HFFc6 (cell line): ENCODE measurements around the gene OSBPL8. TPM values are rescaled to one million over a fixed set of nuclear protein-coding genes. Genes with fewer than 3 reads are reported as not detected.

ENCODE experiments used
- DNase-seq: peaks from one replicate; pipeline ENCODE4 v3.0.0-alpha.2; 2018
- H3K27ac Mint-ChIP-seq: 2 replicates; pipeline ENCODE4 v1.8.0; 2020; ENCODE audit warnings: mild to moderate bottlenecking, mixed read lengths
- H3K27me3 Mint-ChIP-seq: 2 replicates; pipeline ENCODE4 v1.8.0; 2021; ENCODE audit warnings: mild to moderate bottlenecking, moderate library complexity, mixed read lengths; ENCODE audit not compliant: insufficient read depth
- H3K36me3 Mint-ChIP-seq: 2 replicates; pipeline ENCODE4 v1.8.0; 2021; ENCODE audit warnings: low read depth, mixed read lengths
- H3K4me1 Mint-ChIP-seq: 2 replicates; pipeline ENCODE4 v1.8.0; 2020; ENCODE audit warnings: low read depth, mixed read lengths
- H3K4me3 Mint-ChIP-seq: 2 replicates; pipeline ENCODE4 v1.8.0; 2020; ENCODE audit warnings: mild to moderate bottlenecking, moderate library complexity, mixed read lengths
- H3K9me3 Mint-ChIP-seq: 2 replicates; pipeline ENCODE4 v1.8.0; 2020; ENCODE audit warnings: mild to moderate bottlenecking, mixed read lengths
- total RNA-seq, 6 experiments: library from RNA; stranded (reverse); fragmentation: NEBNext Ultra II Directional; extraction: Animal tissue kit (Norgen Biotek cat#: 25700); gene quantifications; 2 replicates in 1 of 6; 3 replicates in 5 of 6; pipeline ENCODE4 v1.2.3, GENCODE V29; 2021
- TF ChIP-seq, protein P1 (sequence below): fragments of 200-600 bp; sonication (generic); IDR thresholded peaks from 2 replicates; pipeline ENCODE4 v1.5.0; 2021; ENCODE audit warnings: antibody characterized with exemption, mild to moderate bottlenecking

The OSBPL8 gene
- total RNA-seq, 6 experiments from 2014 or later, result 66.8 to 77.8 (median 71.1) TPM

DNA sequence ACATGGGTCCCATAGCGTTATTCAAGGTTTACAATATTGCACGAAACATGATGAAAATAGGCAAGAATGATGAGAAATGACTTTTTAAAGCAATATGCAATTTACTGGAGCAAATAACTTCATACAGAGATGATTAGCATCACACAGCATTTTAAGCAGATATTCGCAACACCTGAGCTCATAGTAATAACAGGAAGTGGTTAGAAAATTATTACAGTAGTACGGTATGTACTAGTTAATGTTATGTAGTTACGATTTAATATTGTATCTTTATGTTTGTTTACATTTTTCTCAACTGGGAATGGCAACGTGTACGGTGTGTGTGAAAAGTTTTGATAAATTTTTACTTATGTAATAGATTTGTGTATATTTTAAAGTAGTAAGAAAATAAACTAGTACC is 102.6 kb downstream of the OSBPL8 start:
- TF ChIP-seq, protein P1, sequence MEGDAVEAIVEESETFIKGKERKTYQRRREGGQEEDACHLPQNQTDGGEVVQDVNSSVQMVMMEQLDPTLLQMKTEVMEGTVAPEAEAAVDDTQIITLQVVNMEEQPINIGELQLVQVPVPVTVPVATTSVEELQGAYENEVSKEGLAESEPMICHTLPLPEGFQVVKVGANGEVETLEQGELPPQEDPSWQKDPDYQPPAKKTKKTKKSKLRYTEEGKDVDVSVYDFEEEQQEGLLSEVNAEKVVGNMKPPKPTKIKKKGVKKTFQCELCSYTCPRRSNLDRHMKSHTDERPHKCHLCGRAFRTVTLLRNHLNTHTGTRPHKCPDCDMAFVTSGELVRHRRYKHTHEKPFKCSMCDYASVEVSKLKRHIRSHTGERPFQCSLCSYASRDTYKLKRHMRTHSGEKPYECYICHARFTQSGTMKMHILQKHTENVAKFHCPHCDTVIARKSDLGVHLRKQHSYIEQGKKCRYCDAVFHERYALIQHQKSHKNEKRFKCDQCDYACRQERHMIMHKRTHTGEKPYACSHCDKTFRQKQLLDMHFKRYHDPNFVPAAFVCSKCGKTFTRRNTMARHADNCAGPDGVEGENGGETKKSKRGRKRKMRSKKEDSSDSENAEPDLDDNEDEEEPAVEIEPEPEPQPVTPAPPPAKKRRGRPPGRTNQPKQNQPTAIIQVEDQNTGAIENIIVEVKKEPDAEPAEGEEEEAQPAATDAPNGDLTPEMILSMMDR, result no peak
- no peak overlapping the region for H3K4me3 Mint-ChIP-seq
- no peak for DNase-seq
- peaks cover 55% of the 10 kb centered on the region for H3K4me1 Mint-ChIP-seq
- H3K27me3 Mint-ChIP-seq, result no peaks in the 10 kb centered on the region
- peaks cover 7% of the 10 kb centered on the region; the same call in 1 of the 2 replicates for H3K36me3 Mint-ChIP-seq
- no peak overlapping the region for H3K27ac Mint-ChIP-seq
- no peaks in the 10 kb centered on the region for H3K9me3 Mint-ChIP-seq

DNA sequence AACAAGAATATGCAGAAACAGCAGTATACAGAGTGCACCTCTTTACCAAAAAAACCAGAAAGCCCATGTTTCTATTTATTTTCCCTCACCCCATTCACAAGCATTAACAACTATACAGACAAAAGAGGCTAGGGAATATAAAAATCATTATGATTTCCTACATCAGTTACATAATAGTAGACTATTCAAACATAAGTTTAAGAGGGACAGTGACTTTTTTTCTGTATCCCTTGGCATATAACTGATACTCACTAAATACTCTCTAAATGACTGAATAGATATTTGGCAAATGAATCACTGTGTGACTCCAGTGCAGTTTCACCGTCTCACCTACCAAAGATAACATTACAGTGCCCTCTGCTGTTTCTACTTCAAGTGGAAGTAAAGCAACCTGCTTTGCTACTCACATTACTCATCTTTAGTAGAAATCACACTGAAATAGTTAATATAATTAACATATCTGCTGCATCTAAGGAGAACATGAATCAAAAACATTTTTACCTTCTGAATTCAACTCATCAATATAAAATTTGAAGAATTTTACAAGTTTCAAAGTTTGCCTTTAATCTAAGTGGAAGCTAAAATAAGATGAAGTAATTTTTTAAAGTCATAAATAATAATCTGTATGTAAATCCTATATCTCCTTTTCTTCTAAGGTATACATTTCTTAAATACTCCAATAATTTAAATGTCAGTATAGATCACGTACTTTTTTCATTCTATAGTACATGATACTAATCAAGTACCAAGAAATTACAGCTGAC is 103.8 kb downstream of the OSBPL8 start:
- Mint-ChIP-seq H3K9me3 (no peaks in the 10 kb centered on the region), H3K27ac (peak overlapping the region; percentile 74), H3K4me1 (peaks cover 49% of the 10 kb centered on the region), H3K36me3 (peaks cover 8% of the 10 kb centered on the region), H3K4me3 (peak overlapping the region; percentile 47; the same call in 1 of the 2 replicates), H3K27me3 (no peaks in the 10 kb centered on the region)
- peak; percentile 92 for DNase-seq
- TF ChIP-seq, protein P1, result peak; percentile 86

DNA sequence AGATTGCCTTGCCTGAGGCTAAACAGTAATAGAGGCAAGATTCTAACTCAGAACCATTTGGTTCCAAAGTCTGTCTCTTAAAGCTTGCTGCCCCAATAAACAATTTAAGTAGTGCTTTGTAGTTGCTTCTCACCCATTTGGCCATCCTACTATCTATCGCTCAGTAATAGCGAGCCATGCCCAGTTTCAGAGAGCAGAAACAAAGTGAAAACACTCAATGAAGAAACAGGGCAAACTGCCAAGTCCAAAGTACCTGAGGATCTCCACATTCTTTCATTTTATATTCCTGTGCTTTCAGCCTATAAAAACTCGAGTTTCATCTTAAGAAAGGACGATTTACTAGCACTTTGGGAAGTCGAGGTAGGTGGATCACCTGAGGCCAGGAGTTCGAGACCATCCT is 108.0 kb downstream of the OSBPL8 start:
- Mint-ChIP-seq H3K36me3 (peaks cover 21% of the 10 kb centered on the region), H3K27me3 (no peaks in the 10 kb centered on the region), H3K4me3 (no peak overlapping the region), H3K9me3 (peaks cover 7% of the 10 kb centered on the region; the same call in 1 of the 2 replicates), H3K27ac (no peak overlapping the region), H3K4me1 (peaks cover 47% of the 10 kb centered on the region)
- TF ChIP-seq, protein P1, result no peak
- DNase-seq, result no peak

DNA sequence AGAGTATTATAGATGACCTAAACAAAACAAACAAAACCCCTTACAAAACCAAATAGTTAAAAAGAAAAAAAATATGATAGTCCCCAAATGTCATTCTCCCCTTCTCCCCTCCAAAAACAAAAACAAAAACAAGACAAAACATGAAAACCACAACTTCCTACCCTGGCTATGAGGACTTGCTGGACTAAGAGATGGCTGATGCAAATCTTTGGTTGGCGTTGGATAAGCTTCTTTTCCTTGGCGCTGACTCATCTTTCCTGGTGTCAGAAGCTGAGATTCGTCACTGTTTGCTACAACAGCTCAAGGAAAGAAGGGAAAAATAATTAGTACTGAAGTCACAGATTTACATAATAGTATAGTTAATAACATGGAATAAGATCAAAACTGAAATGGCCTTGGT is 108.9 kb downstream of the OSBPL8 start:
- no peaks in the 10 kb centered on the region for H3K27me3 Mint-ChIP-seq
- peak; percentile 63 for DNase-seq
- peak overlapping the region; percentile 38; the same call in 1 of the 2 replicates for H3K4me3 Mint-ChIP-seq
- TF ChIP-seq, protein P1, result no peak
- H3K36me3 Mint-ChIP-seq, result peaks cover 21% of the 10 kb centered on the region
- peak overlapping the region; percentile 74 for H3K27ac Mint-ChIP-seq
- H3K4me1 Mint-ChIP-seq, result peaks cover 45% of the 10 kb centered on the region
- H3K9me3 Mint-ChIP-seq, result peaks cover 7% of the 10 kb centered on the region; the same call in 1 of the 2 replicates

DNA sequence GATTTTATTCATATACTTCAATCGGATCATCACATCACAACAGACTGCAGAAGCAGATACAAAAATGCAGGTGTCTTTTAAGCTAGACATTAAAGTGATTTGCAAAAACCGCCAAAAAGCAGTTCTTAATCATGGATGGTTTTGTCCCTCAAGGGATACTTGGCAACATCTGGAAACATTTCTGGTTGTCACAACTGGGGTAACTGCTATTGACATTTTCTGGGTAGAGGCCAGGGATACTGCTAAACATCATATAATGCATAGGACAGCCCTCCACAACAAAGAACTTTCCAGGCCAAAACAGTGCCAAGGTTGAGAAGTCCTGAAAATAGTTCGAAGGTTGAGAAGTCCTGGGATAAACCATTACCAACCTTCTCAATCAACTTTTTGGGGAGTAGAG is 109.6 kb downstream of the OSBPL8 start:
- H3K36me3 Mint-ChIP-seq, result peaks cover 21% of the 10 kb centered on the region
- no peaks in the 10 kb centered on the region for H3K27me3 Mint-ChIP-seq
- DNase-seq, result no peak
- H3K4me1 Mint-ChIP-seq, result peaks cover 45% of the 10 kb centered on the region
- H3K9me3 Mint-ChIP-seq, result peaks cover 7% of the 10 kb centered on the region; the same call in 1 of the 2 replicates
- peak overlapping the region; percentile 77 for H3K27ac Mint-ChIP-seq
- H3K4me3 Mint-ChIP-seq, result peak overlapping the region; percentile 55; the same call in 1 of the 2 replicates
- TF ChIP-seq, protein P1, result no peak
